K562 (cell line): ENCODE data around the gene PPP2R2D. TPM values are rescaled to one million over a fixed set of nuclear protein-coding genes. Genes with fewer than 3 reads are reported as not detected.

ENCODE experiments used
- ATAC-seq: fragments of 200-7000 bp; cut with Tn5 transposase; 3 replicates; pipeline ENCODE4 v1.9.1; 2020; ENCODE audit warnings: moderate library complexity
- BruUV-seq: library from RNA; stranded (reverse); fragments of 400-500 nt; replicated peaks from 2 replicates; lab custom pipeline; 2021; lab: Mats Ljungman, UMichigan
- CTCF ChIA-PET: fragments of 300-600 bp; formaldehyde crosslinking; extraction: SDS; loops from one replicate; lab custom pipeline; 2021; ENCODE audit warnings: low intra/inter-chr PET ratio; lab: Yijun Ruan, JAX
- POLR2A ChIA-PET: fragments of 300-600, 350-650 bp; sonication (Branson Sonifier 250); formaldehyde crosslinking; extraction: SDS; loops from one replicate; lab custom pipeline; 2021; ENCODE audit warnings: antibody characterized with exemption, inconsistent platforms; lab: Yijun Ruan, JAX
- DNase-seq, 4 experiments: peaks; one replicate each; pipeline versions ENCODE4 v3.0.0 to v3.0.0-alpha.2; 2011 to 2018; ENCODE audit warnings: low spot score in 3 of 4, mixed read lengths in 3 of 4; ENCODE audit errors: extremely low read depth in 1 of 4
- FAIRE-seq: peaks from 2 replicates; lab custom pipeline; 2011; peaks lifted over from hg19 to GRCh38; lab: Jason Lieb, UNC
- H2AFZ ChIP-seq: 2 replicates; pipeline ENCODE4 v1.6.0; 2011; ENCODE audit warnings: low read depth, low read length, control low read depth, inconsistent platforms
- H3K27ac ChIP-seq: fragments of 200-600 bp; 3 replicates; pipeline ENCODE4 v1.8.0; 2011; ENCODE audit warnings: low read depth, mild to moderate bottlenecking, control low read depth, inconsistent platforms, low read length, moderate library complexity, mixed read lengths; ENCODE audit errors: extremely low read depth
- H3K27me3 ChIP-seq, 2 experiments: fragments of 300-600 bp in 1 of 2; 2 replicates in 1 of 2; 3 replicates in 1 of 2; pipeline versions ENCODE4 v1.6.0 to v1.8.0; 2011; ENCODE audit warnings: inconsistent platforms in 2 of 2, low read length in 2 of 2, mild to moderate bottlenecking in 1 of 2, mixed read lengths in 1 of 2, moderate library complexity in 1 of 2; ENCODE audit not compliant: control insufficient read depth in 2 of 2, insufficient read depth in 2 of 2
- H3K36me3 ChIP-seq: fragments of 300-600 bp; 3 replicates; pipeline ENCODE4 v1.8.0; 2011; ENCODE audit warnings: mild to moderate bottlenecking, low read length, inconsistent platforms; ENCODE audit not compliant: control insufficient read depth, insufficient read depth
- H3K4me1 ChIP-seq, 2 experiments: fragments of 200-600 bp in 1 of 2; replicated peaks in 1 of 2; 2 replicates in 1 of 2; 3 replicates in 1 of 2; pipeline versions ENCODE4 v1.5.1 to v1.8.0; 2011; ENCODE audit warnings: inconsistent platforms in 2 of 2, low read length in 2 of 2, mild to moderate bottlenecking in 1 of 2, mixed read lengths in 1 of 2, moderate library complexity in 1 of 2; ENCODE audit not compliant: control insufficient read depth in 2 of 2, insufficient read depth in 2 of 2
- H3K4me2 ChIP-seq: 2 replicates; pipeline ENCODE4 v1.6.1; 2011; ENCODE audit warnings: low read length, control low read depth, inconsistent platforms, mixed read lengths; ENCODE audit not compliant: insufficient read depth
- H3K4me3 ChIP-seq: fragments of 200-600 bp; sonication (generic), shearing (Covaris generic); 2 replicates; pipeline ENCODE4 v1.5.1; 2016; ENCODE audit warnings: control low read depth, inconsistent platforms
- H3K79me2 ChIP-seq: fragments of 200-600 bp; 3 replicates; pipeline ENCODE4 v1.8.0; 2011; ENCODE audit warnings: low read length, inconsistent platforms; ENCODE audit not compliant: control insufficient read depth, insufficient read depth
- H3K9ac ChIP-seq, 2 experiments: 2 replicates each; pipeline versions ENCODE4 v1.6.0 to v1.6.1; 2011; ENCODE audit warnings: low read depth in 2 of 2, low read length in 2 of 2, control low read depth in 1 of 2, inconsistent platforms in 1 of 2, mild to moderate bottlenecking in 1 of 2, mixed read lengths in 1 of 2; ENCODE audit not compliant: insufficient read depth in 1 of 2
- H3K9me1 ChIP-seq: one replicate; pipeline ENCODE4 v1.6.0; 2011; ENCODE audit warnings: inconsistent platforms, mild to moderate bottlenecking, low read length, moderate library complexity; ENCODE audit not compliant: control insufficient read depth, insufficient read depth
- H3K9me3 ChIP-seq: replicated peaks from 2 replicates; pipeline ENCODE4 v1.5.1; 2011; ENCODE audit warnings: low read depth, low read length, inconsistent platforms; ENCODE audit not compliant: control insufficient read depth, insufficient read depth
- H4K20me1 ChIP-seq: replicated peaks from 2 replicates; pipeline ENCODE4 v1.6.1; 2011; ENCODE audit warnings: low read length, inconsistent platforms, mixed read lengths; ENCODE audit not compliant: control insufficient read depth, insufficient read depth
- FOXA1 ChIP-seq: fragments of 450-650 bp; IDR thresholded peaks from 2 replicates; pipeline ENCODE4 v1.6.1; 2016; ENCODE audit warnings: mild to moderate bottlenecking, borderline replicate concordance
- ZNF121 ChIP-seq: sonication (generic); formaldehyde crosslinking; conservative IDR thresholded peaks from 2 replicates; pipeline ENCODE4 v1.8.0; 2022; ENCODE audit warnings: missing genetic modification reagents
- WGBS: fragments of 100-300 bp; shearing (Covaris generic); methylation state at CpG from one replicate; pipeline ENCODE4 v1.1.6; 2016; ENCODE audit warnings: low coverage, mixed read lengths; ENCODE audit not compliant: insufficient coverage; ENCODE audit errors: missing lambda C conversion rate; 5-methylcytosine and 5-hydroxymethylcytosine counted together
- in situ Hi-C: fragments of 300-500 bp; cut with MboI; formaldehyde crosslinking; loops from 4 replicates; pipeline ENCODE4 v1.15.0; 2018; ENCODE audit warnings: inconsistent platforms, mixed read lengths
- intact Hi-C: fragments of 100-400 bp; cut with micrococcal nuclease; formaldehyde crosslinking; loops from 2 replicates; pipeline ENCODE4 v1.14.2; 2022
- polyA plus RNA-seq, 8 experiments: library from polyadenylated mRNA; depleted of rRNA in 4 of 8; stranded (reverse) in 5 of 8; unstranded in 3 of 8; fragments of >200 nt; fragmentation: Nextera tagmentation in 2 of 8; fragmentation: Illumina TruSeq in 1 of 8; extraction: Ambion mirVana in 2 of 8; extraction: Trizol in 1 of 8; gene quantifications; 2 replicates each; pipeline versions ENCODE4 v1.2.1 to v1.2.3, GENCODE V29; 2011 to 2014; ENCODE audit warnings: inconsistent platforms in 1 of 8, missing spikeins in 1 of 8
- total RNA-seq, 7 experiments: library from RNA; depleted of rRNA in 6 of 7; stranded (reverse); fragments of >200 nt in 6 of 7; fragmentation: Illumina TruSeq in 2 of 7; extraction: Trizol in 2 of 7; gene quantifications; 2 replicates each; pipeline versions ENCODE4 v1.2.1 to v1.2.3, GENCODE V29; 2011 to 2021; ENCODE audit warnings: low replicate concordance in 1 of 7
- TF ChIP-seq, protein P1 (sequence below), 3 experiments: fragments of 200-800 bp in 1 of 3; sonication (Bioruptor generic) in 1 of 3; sonication (generic) in 1 of 3; formaldehyde crosslinking in 1 of 3; IDR thresholded peaks; 2 replicates each; pipeline versions ENCODE4 v1.6.1 to v1.8.0; 2016 to 2022; ENCODE audit warnings: mild to moderate bottlenecking in 2 of 3, missing compliant biosample characterization in 2 of 3, missing genetic modification characterization in 2 of 3, missing genetic modification reagents in 1 of 3

The PPP2R2D gene
- total and polyA plus RNA-seq, 9 of the 15 experiments (the other 6 are each of a cell fraction or from before 2014, with no cell fraction given): 1.9 to 37.0 (median 26.8) TPM

GRCh38 chr10:131925716-131926115 lies 24.9 kb downstream of the PPP2R2D start (continued):
- TF ChIP-seq, protein P1, sequence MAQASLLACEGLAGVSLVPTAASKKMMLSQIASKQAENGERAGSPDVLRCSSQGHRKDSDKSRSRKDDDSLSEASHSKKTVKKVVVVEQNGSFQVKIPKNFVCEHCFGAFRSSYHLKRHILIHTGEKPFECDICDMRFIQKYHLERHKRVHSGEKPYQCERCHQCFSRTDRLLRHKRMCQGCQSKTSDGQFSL (CRISPR knock-in tag; IDR thresholded peaks at IDR 0.05): no peak
- TF ChIP-seq, protein P1 (tag; IDR thresholded peaks at IDR 0.05): no peak

GRCh38 chr10:131926253-131926652 lies 25.4 kb downstream of the PPP2R2D start:
- Histone ChIP-seq H2AFZ (no peak overlapping the region), H3K4me3 (no peak overlapping the region), H3K27ac (peak overlapping the region; percentile 52; the same call in 1 of the 3 replicates), H3K9me3 (peaks cover 2% of the 10 kb centered on the region; the same call in 1 of the 2 replicates), H3K9ac (no peak overlapping the region; a peak in 1 of 4 replicates), H4K20me1 (peaks cover 4% of the 10 kb centered on the region; the same call in 1 of the 2 replicates), H3K79me2 (peaks cover 100% of the 10 kb centered on the region), H3K36me3 (peaks cover 40% of the 10 kb centered on the region; the same call in 2 of the 3 replicates)
- intact Hi-C loops: no loop called here
- no peak for FAIRE-seq
- POLR2A ChIA-PET: interaction anchor here (0.6 to 2.7 kb wide), 3 partner anchors 12 to 29 kb away, joined by 3 to 14 read pairs (median 8); no protein-coding TSS in a partner anchor
- peak; percentile 50; the same call in 1 of the 2 replicates for TF ChIP-seq ZNF121 (CRISPR knock-in tag)
- no peak for TF ChIP-seq FOXA1
- TF ChIP-seq, all 486 proteins: peak for 1
- Histone ChIP-seq H3K9me1 (peaks cover 3% of the 10 kb centered on the region), H3K4me2 (no peak overlapping the region), H3K27me3 (no peaks in the 10 kb centered on the region; a peak in 1 of 5 replicates), H3K4me1 (peaks cover 41% of the 10 kb centered on the region in 2 experiments)
- CTCF ChIA-PET: no interaction called here
- ATAC-seq: no peak
- 98% methylated on average over 10 of the region's 10 CpGs for WGBS
- BruUV-seq: no TSS peak
- in situ Hi-C loops: no loop called here
- no peak for DNase-seq
